ENCODE results near the gene UBAP2. TPM values are rescaled to one million over a fixed set of nuclear protein-coding genes. Genes with fewer than 3 reads are reported as not detected.

UBAP2 gene
- total RNA-seq, 2 donors from 2014 or later = 45.7 to 57.0 TPM

Other genes with a start within 250 kb of the UBAP2 start
- gene UBE2R2, start 231.7 kb downstream of the UBAP2 start, total RNA-seq = 10 to 100 TPM; 39.3 to 61.4 TPM
- 10 to 100 TPM; 30.4 to 36.6 TPM for gene DCAF12, start 77.8 kb upstream of the UBAP2 start, total RNA-seq
- 10 to 100 TPM; 39.7 to 46.5 TPM for gene UBAP1, start 130.2 kb upstream of the UBAP2 start, total RNA-seq

Data from activated T-helper 17 cell treated with anti-CD3 and anti-CD28 coated beads, Interleukin-2, amount 50 U/mL, for 72 hours (primary cell).